Measurements from ENCODE around the gene ZNF280A.

ZNF280A gene

DNA sequence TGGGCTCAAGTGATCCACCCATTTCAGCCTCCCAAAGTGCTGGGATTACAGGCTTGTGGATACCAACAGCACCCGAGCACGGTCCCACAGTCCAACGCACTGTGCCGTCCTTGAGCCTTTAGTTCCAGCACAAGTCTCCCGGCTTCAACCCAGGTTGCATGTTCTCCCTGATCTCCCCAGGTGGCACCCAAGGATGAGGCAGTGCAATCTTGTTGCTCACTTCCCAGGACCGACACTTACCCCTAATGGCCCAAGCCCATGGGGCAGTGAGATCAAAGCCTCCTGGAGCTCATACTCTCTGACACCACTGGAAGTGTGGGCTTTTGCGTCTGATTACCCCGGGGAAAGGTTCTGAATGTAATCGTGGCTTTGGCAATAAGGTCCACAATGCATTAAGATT is 35.5 kb upstream of the ZNF280A start:
- H3K9ac ChIP-seq (ENCODE audit: insufficient read length), result no peak overlapping the region
- DNase-seq (ENCODE audit: low read depth, low spot score), result no peak
- H3K36me3 ChIP-seq (ENCODE audit: insufficient read depth, low read length), result peaks cover 29% of the 10 kb centered on the region
- TF ChIP-seq POLR2AphosphoS5 (IDR thresholded peaks at IDR 0.05; ENCODE audit: borderline replicate concordance, low read depth, low read length), result no peak
- no peak for TF ChIP-seq EZH2 (IDR thresholded peaks at IDR 0.05)
- H3K4me3 ChIP-seq, result no peak overlapping the region
- no peaks in the 10 kb centered on the region for H3K9me3 ChIP-seq (ENCODE audit: low read depth, low read length)
- H3K27ac ChIP-seq, result no peak overlapping the region

DNA sequence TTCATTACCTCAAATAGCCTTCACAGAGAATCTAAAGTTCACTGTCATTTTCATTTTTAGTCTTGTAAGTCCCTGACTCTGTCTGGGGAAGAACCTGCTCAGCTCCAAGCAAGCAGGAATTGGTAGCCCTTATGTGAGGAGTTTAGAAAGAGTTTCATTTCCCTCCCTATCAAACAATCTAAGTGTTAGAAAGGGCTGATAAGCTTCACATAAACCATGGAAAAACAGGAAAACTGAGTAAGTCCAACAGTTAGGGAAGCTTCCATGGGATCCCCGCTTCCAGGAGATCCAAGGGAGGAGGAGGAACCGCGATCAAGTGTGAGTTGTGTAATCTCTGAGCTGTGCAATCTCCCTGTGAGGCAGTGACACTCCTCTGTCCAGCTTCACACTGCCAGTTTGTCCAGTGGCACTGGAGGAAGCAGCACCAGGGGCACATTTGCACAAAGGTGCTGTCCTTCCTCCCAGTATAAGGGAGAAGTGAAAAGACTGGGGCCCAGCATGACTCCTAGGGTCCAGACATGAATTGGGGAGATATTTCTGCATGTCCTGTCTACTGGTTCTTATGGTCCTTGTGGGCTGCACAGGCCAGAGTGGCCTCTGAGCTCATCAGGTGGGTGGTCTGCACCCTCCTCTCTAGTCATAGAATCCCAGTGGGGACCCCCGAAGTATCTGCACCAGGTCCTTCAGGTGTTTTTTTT is 34.7 kb upstream of the ZNF280A start:
- no peak for TF ChIP-seq EZH2 (IDR thresholded peaks at IDR 0.05)
- TF ChIP-seq POLR2AphosphoS5 (IDR thresholded peaks at IDR 0.05; ENCODE audit: borderline replicate concordance, low read depth, low read length), result no peak
- TF ChIP-seq FOXP2 (optimal IDR thresholded peaks at IDR 0.05; ENCODE audit: control extremely low read depth, extremely low read length, insufficient read depth), result no peak
- Histone ChIP-seq H3K9ac (ENCODE audit: insufficient read length) (no peak overlapping the region), H3K27ac (no peak overlapping the region), H3K36me3 (ENCODE audit: insufficient read depth, low read length) (peaks cover 38% of the 10 kb centered on the region), H3K9me3 (ENCODE audit: low read depth, low read length) (no peaks in the 10 kb centered on the region), H3K4me3 (no peak overlapping the region)
- DNase-seq (ENCODE audit: low read depth, low spot score), result no peak

DNA sequence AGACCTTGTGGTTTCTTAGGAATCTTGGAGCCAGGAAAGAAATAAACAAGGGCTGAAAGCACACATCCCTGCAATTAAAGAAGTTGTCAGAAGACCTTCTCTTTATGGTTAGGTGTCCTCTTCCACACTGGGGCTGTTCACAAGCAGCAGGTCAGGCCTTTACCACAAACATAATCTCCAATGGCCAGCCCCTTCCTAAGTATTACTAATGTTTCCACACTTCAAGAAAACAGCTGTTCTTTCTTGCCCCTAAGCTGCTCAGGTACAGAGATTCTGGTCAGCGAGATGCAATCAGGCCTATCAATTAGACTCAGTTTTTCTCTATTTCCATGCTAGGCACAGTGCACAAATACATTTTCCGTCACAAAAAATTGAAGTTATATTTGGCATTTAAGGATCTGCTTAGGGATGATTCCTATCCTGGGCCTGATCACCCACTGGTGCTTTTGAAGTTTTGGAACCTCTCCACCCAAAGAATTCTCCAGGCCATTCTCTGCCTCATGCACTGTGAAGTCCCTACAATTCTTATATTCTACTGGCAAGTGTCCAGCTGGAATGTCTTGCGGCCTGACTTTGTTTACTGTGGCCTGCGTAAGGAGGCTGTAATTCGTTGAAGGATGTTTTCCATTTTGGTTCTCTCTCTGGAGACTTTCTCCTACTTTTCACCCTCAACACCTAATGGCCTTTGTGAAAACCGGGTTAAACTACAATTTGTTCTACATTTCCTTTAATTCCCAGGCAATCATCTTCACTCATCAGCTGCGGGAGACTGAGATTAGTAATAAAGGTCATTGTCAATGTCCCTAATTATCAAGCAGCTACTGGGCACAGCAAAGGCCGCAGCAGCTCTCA is 33.9 kb upstream of the ZNF280A start:
- TF ChIP-seq POLR2AphosphoS5 (IDR thresholded peaks at IDR 0.05; ENCODE audit: borderline replicate concordance, low read depth, low read length) (no peak), EZH2 (IDR thresholded peaks at IDR 0.05) (no peak), FOXP2 (optimal IDR thresholded peaks at IDR 0.05; ENCODE audit: control extremely low read depth, extremely low read length, insufficient read depth) (no peak)
- H3K27ac ChIP-seq, result no peak overlapping the region
- DNase-seq (ENCODE audit: low read depth, low spot score), result no peak
- H3K36me3 ChIP-seq (ENCODE audit: insufficient read depth, low read length), result peaks cover 45% of the 10 kb centered on the region
- no peak overlapping the region for H3K4me3 ChIP-seq
- H3K9me3 ChIP-seq (ENCODE audit: low read depth, low read length), result no peaks in the 10 kb centered on the region
- H3K9ac ChIP-seq (ENCODE audit: insufficient read length), result no peak overlapping the region

DNA sequence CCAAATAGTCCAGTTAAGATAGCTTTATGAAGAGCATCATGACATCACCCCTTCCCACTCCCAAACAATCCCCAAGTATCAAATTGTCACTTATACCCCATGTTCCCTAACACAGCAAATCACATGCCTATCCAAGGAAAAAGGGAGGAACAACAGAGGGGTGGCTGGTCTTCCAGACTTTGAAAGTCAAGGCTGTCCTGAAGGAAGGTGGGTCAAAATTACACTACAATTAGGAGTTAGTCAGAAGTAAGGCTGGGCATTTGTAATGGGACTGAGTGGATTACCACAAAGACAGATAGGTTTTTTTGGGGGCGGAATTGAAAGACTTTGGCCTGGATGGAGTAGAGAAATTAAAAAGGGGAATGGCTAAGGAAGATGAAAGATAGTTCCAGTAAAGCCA is 33.1 kb upstream of the ZNF280A start:
- TF ChIP-seq EZH2 (IDR thresholded peaks at IDR 0.05) (no peak), POLR2AphosphoS5 (IDR thresholded peaks at IDR 0.05; ENCODE audit: borderline replicate concordance, low read depth, low read length) (no peak), FOXP2 (optimal IDR thresholded peaks at IDR 0.05; ENCODE audit: control extremely low read depth, extremely low read length, insufficient read depth) (no peak)
- no peak for DNase-seq (ENCODE audit: low read depth, low spot score)
- Histone ChIP-seq H3K36me3 (ENCODE audit: insufficient read depth, low read length) (peaks cover 54% of the 10 kb centered on the region), H3K27ac (no peak overlapping the region), H3K4me3 (no peak overlapping the region), H3K9me3 (ENCODE audit: low read depth, low read length) (no peaks in the 10 kb centered on the region), H3K9ac (ENCODE audit: insufficient read length) (no peak overlapping the region)

DNA sequence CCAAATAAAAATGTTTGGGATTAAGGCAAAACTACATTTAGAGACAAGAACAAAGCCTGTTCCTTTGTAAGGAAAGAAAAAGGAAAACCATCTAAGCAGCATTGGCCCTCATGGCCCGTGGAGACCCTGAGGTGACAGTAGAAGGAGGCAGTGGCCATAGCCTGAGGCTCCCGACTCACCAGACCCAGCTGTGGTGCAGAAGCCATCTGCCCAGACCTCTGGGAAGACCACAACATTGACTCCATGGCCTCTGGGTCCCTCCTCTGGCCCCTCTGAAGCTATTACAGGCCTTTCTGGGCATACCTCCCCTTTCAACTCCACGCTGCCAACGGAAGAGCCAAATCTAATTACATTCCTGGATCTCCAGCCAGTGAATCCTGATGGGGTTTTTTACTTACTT is 32.6 kb upstream of the ZNF280A start:
- Histone ChIP-seq H3K4me3 (no peak overlapping the region), H3K9me3 (ENCODE audit: low read depth, low read length) (no peaks in the 10 kb centered on the region), H3K36me3 (ENCODE audit: insufficient read depth, low read length) (peaks cover 59% of the 10 kb centered on the region), H3K27ac (no peak overlapping the region), H3K9ac (ENCODE audit: insufficient read length) (no peak overlapping the region)
- no peak for DNase-seq (ENCODE audit: low read depth, low spot score)
- TF ChIP-seq POLR2AphosphoS5 (IDR thresholded peaks at IDR 0.05; ENCODE audit: borderline replicate concordance, low read depth, low read length) (no peak), FOXP2 (optimal IDR thresholded peaks at IDR 0.05; ENCODE audit: control extremely low read depth, extremely low read length, insufficient read depth) (no peak), EZH2 (IDR thresholded peaks at IDR 0.05) (no peak)

DNA sequence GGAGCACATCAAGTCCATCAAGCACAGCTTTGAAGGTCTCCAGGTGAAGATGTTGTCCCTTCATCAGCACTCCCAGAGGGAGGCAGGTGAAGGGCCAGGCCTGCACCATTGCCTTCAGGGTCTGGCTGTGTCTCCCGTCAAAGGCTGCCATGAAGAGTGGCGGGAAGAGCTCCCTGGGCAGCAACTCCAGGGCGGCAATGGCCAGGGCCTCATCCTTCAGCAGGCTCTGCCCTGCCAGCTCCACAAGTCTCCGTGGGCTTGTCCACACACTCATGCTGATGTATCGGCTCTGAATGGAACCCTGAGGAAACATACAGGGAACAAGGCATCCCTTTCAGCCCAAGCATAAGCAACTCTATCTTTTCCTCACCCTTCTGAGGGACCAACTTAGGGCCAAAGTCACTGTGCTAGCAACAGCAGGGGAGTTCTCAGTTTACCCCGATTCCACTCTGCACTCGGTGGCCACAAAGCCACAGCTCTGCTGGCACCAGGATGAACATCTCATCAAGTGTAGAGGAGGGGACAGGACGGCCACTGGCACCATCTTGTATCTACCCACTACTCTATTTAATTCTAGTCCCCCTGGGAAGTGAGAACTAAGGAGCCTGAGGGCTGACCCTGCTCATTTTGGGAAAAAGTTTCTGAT is 30.8 kb upstream of the ZNF280A start:
- Histone ChIP-seq H3K9ac (ENCODE audit: insufficient read length) (no peak overlapping the region), H3K27ac (no peak overlapping the region), H3K36me3 (ENCODE audit: insufficient read depth, low read length) (peaks cover 54% of the 10 kb centered on the region), H3K4me3 (no peak overlapping the region), H3K9me3 (ENCODE audit: low read depth, low read length) (no peaks in the 10 kb centered on the region)
- no peak for DNase-seq (ENCODE audit: low read depth, low spot score)
- TF ChIP-seq POLR2AphosphoS5 (IDR thresholded peaks at IDR 0.05; ENCODE audit: borderline replicate concordance, low read depth, low read length) (no peak), FOXP2 (optimal IDR thresholded peaks at IDR 0.05; ENCODE audit: control extremely low read depth, extremely low read length, insufficient read depth) (no peak), EZH2 (IDR thresholded peaks at IDR 0.05) (no peak)

DNA sequence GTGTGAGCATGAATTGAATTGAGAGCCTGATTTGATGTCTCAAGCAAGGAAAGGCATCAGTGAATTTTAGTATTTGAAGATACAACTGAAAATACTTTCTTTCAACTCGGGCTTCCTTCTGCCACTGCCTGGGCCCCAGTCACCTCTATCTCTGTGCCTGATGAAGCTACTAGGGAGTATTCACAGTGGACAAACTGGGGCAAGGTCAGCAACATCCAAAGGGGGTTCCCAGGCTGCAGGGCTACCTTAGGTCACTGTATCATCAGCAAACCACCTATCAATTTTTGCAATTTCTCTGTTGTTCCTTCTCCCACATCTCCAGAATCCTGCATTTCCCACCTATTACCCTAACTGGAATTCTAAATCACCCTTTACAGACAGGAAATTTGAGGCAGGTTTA is 28.8 kb upstream of the ZNF280A start:
- DNase-seq (ENCODE audit: low read depth, low spot score), result no peak
- peaks cover 54% of the 10 kb centered on the region for H3K36me3 ChIP-seq (ENCODE audit: insufficient read depth, low read length)
- TF ChIP-seq POLR2AphosphoS5 (IDR thresholded peaks at IDR 0.05; ENCODE audit: borderline replicate concordance, low read depth, low read length) (no peak), FOXP2 (optimal IDR thresholded peaks at IDR 0.05; ENCODE audit: control extremely low read depth, extremely low read length, insufficient read depth) (no peak), EZH2 (IDR thresholded peaks at IDR 0.05) (no peak)
- no peaks in the 10 kb centered on the region for H3K9me3 ChIP-seq (ENCODE audit: low read depth, low read length)
- H3K9ac ChIP-seq (ENCODE audit: insufficient read length), result no peak overlapping the region
- H3K4me3 ChIP-seq, result no peak overlapping the region
- no peak overlapping the region for H3K27ac ChIP-seq

DNA sequence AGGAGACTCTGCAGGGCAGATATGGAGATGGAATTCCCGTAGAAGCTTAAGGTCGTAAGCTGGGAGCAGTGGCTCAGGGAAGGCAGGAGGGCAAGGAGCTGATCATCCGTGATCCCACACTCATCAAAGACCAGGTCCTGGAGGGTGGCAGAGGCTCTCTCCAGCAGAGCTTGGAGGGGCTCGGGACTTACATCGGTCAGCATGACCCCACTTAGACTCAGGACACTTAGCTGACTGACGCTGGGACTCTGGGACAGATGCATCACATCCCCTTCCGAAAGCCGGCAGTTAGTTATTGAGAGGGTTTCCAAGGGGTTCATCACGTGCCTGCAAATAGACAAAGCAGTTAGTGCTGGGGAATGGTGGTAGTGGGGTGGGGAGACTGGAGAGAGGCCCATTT is 28.2 kb upstream of the ZNF280A start:
- Histone ChIP-seq H3K9ac (ENCODE audit: insufficient read length) (no peak overlapping the region), H3K36me3 (ENCODE audit: insufficient read depth, low read length) (peaks cover 54% of the 10 kb centered on the region), H3K27ac (no peak overlapping the region), H3K9me3 (ENCODE audit: low read depth, low read length) (no peaks in the 10 kb centered on the region), H3K4me3 (no peak overlapping the region)
- no peak for TF ChIP-seq POLR2AphosphoS5 (IDR thresholded peaks at IDR 0.05; ENCODE audit: borderline replicate concordance, low read depth, low read length)
- TF ChIP-seq EZH2 (IDR thresholded peaks at IDR 0.05), result no peak
- no peak for TF ChIP-seq FOXP2 (optimal IDR thresholded peaks at IDR 0.05; ENCODE audit: control extremely low read depth, extremely low read length, insufficient read depth)
- DNase-seq (ENCODE audit: low read depth, low spot score), result no peak

Data from SK-N-MC (cell line).